Measurements from ENCODE around the gene FRMD1. TPM values are rescaled to one million over a fixed set of nuclear protein-coding genes. Genes with fewer than 3 reads are reported as not detected.
A peak's percentile ranks its signal among the peaks of the same experiment; 100 is the strongest.

FRMD1 gene
- total and polyA plus RNA-seq, 2 of the 8 experiments (the other 6 are each of a cell fraction or from before 2014, with no cell fraction given): 0.36 TPM; not detected in 1

DNA sequence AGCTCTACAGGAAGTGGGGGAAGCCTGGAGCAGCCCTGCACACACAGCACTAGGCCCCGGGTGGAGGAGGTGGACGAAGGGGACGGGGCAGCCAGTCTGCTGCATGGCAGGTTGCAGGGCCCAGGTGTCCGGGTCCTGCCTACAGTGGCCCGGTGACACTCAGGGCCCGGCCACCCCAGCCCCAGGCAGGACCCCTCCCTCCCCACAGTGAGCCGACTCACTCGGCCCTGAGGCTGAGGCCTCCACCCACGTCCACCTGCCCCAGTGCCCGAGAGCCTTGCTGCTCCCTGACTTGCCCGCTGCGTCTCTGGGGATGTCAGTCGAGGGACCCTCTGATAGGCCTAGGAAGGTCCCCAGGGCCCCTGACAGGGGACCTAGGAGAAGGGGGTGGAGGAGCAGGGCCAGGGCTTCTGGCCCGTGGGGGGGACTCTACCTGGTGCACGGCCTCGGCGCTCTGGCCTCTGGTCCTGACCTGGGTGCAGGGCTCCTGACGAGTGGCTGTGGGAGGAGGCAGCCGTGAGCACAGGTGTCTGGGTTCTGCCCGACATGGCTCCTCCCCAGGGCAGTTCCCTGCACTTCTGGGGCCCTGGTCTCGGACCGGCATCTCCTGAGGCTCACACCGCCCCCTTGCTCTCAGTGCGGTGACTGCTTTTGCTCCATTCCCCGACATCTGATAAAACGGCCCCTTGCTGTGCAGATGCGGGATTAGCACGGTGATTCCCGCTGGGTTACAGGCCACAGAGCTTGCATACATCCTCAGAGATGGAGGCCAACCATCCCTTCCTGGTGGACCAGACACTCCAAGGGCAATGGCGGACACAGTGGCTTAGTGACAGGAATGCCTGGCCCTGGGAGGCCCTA, 20.1 kb downstream of the FRMD1 start:
- H3K23me2 ChIP-seq (ENCODE audit: low read depth, low read length): no peaks in the 10 kb centered on the region
- H3K36me3 ChIP-seq (ENCODE audit: control insufficient read depth in 2 of 4, insufficient read depth in 4 of 4, low read length in 3 of 4): no peaks in the 10 kb centered on the region; a peak in 1 of 8 replicates
- no peak overlapping the region for H3K4me3 ChIP-seq (ENCODE audit: extremely low read depth in 1 of 4, insufficient read depth in 2 of 4, low read depth in 3 of 4, low read length in 4 of 4)
- no peaks in the 10 kb centered on the region for H3K9me3 ChIP-seq (ENCODE audit: insufficient read depth in 2 of 2, low read depth in 1 of 2, low read length in 1 of 2)
- H4K8ac ChIP-seq (ENCODE audit: extremely low read depth, insufficient read depth, low read length): no peak overlapping the region; the same call in 1 of the 2 replicates
- no peak overlapping the region for H4K91ac ChIP-seq (replicated peaks; ENCODE audit: insufficient read length, low read length)
- H3K4me1 ChIP-seq (replicated peaks in 1 of 4; ENCODE audit: control insufficient read depth in 3 of 4, insufficient read depth in 4 of 4, low read length in 3 of 4): no peaks in the 10 kb centered on the region
- H3K27ac ChIP-seq (ENCODE audit: low read depth, low read length): no peak overlapping the region
- no peak overlapping the region for H4K5ac ChIP-seq (ENCODE audit: insufficient read length, low read depth, low read length)
- no peaks in the 10 kb centered on the region; a peak in 1 of 7 replicates for H3K27me3 ChIP-seq (replicated peaks in 1 of 4; ENCODE audit: control insufficient read depth in 3 of 4, extremely low read depth in 1 of 4, insufficient read depth in 3 of 4, low read length in 3 of 4)
- H3K4ac ChIP-seq (replicated peaks; ENCODE audit: insufficient read length, low read depth, low read length): no peak overlapping the region
- ChIA-PET POLR2A (ENCODE audit: partially characterized antibody) (no interaction called here), CTCF (ENCODE audit: partially characterized antibody) (interaction anchor here (0.7 to 6.2 kb wide), 15 partner anchors 13 to 296 kb away, joined by 3 to 73 read pairs (median 5); partner anchors contain the start of gene FRMD1)
- no peak overlapping the region for H3K23ac ChIP-seq (ENCODE audit: insufficient read length)
- H4K20me1 ChIP-seq (replicated peaks in 1 of 2; ENCODE audit: control insufficient read depth in 1 of 2, insufficient read depth in 2 of 2, low read length in 2 of 2): no peaks in the 10 kb centered on the region
- TF ChIP-seq, protein P1, sequence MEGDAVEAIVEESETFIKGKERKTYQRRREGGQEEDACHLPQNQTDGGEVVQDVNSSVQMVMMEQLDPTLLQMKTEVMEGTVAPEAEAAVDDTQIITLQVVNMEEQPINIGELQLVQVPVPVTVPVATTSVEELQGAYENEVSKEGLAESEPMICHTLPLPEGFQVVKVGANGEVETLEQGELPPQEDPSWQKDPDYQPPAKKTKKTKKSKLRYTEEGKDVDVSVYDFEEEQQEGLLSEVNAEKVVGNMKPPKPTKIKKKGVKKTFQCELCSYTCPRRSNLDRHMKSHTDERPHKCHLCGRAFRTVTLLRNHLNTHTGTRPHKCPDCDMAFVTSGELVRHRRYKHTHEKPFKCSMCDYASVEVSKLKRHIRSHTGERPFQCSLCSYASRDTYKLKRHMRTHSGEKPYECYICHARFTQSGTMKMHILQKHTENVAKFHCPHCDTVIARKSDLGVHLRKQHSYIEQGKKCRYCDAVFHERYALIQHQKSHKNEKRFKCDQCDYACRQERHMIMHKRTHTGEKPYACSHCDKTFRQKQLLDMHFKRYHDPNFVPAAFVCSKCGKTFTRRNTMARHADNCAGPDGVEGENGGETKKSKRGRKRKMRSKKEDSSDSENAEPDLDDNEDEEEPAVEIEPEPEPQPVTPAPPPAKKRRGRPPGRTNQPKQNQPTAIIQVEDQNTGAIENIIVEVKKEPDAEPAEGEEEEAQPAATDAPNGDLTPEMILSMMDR (IDR thresholded peaks at IDR 0.05; ENCODE audit: control extremely low read depth in 1 of 3, insufficient read depth in 1 of 3, low read depth in 1 of 3, low read length in 3 of 3): peak in 2 of 3 experiments; percentile 44 to 56; a peak in 3 of 4 replicates
- TF ChIP-seq RAD21 (IDR thresholded peaks at IDR 0.05 in 1 of 2, conservative IDR thresholded peaks at IDR 0.05 in 1 of 2; ENCODE audit: low read depth in 2 of 2, low read length in 2 of 2) (peak; percentile 40 to 55; a peak in 3 of 4 replicates), KDM4A (IDR thresholded peaks at IDR 0.05; ENCODE audit: low read depth, low read length, severe bottlenecking) (no peak), POU5F1 (IDR thresholded peaks at IDR 0.05; ENCODE audit: low read depth, low read length) (no peak), SRF (IDR thresholded peaks at IDR 0.05; ENCODE audit: low read depth, low read length) (no peak)
- TF ChIP-seq, protein P2, sequence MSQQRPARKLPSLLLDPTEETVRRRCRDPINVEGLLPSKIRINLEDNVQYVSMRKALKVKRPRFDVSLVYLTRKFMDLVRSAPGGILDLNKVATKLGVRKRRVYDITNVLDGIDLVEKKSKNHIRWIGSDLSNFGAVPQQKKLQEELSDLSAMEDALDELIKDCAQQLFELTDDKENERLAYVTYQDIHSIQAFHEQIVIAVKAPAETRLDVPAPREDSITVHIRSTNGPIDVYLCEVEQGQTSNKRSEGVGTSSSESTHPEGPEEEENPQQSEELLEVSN (IDR thresholded peaks at IDR 0.05): no peak
- FAIRE-seq (no peak), DNase-seq (ENCODE audit: low read depth in 1 of 2, low spot score in 2 of 2) (no peak)
- H2BK120ac ChIP-seq (replicated peaks; ENCODE audit: low read depth, low read length): no peak overlapping the region
- no peak overlapping the region for H2BK12ac ChIP-seq (ENCODE audit: low read depth, low read length)
- H2AFZ ChIP-seq (ENCODE audit: low read length): no peak overlapping the region
- H3K56ac ChIP-seq (replicated peaks; ENCODE audit: insufficient read length, low read depth, low read length): no peak overlapping the region
- H2BK5ac ChIP-seq (ENCODE audit: low read depth, low read length): no peak overlapping the region
- no peak overlapping the region for H3K4me2 ChIP-seq (ENCODE audit: insufficient read depth in 1 of 2, low read depth in 2 of 2, low read length in 2 of 2)
- H3K14ac ChIP-seq (ENCODE audit: insufficient read length): no peak overlapping the region
- no peaks in the 10 kb centered on the region for H3K79me2 ChIP-seq (ENCODE audit: control insufficient read depth in 1 of 2, insufficient read depth in 2 of 2, low read length in 2 of 2)
- H2AK5ac ChIP-seq (ENCODE audit: low read depth, low read length): no peak overlapping the region
- H3K79me1 ChIP-seq (ENCODE audit: low read depth, low read length): no peaks in the 10 kb centered on the region
- H3K18ac ChIP-seq (ENCODE audit: extremely low read depth, low read length): no peak overlapping the region
- no peak overlapping the region for H2BK20ac ChIP-seq (ENCODE audit: low read length)
- 0 out of 2 replicates have a peak overlapping the region, but pooled peaks have one; percentile 61 for H2BK15ac ChIP-seq (ENCODE audit: low read length)
- WGBS, 2 experiments (ENCODE audit: extremely low coverage in 1 of 2, insufficient coverage in 1 of 2, insufficient read length in 1 of 2, insufficient replicate concordance in 2 of 2, low coverage in 1 of 2, low lambda C conversion rate in 2 of 2, missing lambda C conversion rate in 1 of 2): 88% methylated on average over 24 of the region's 30 CpGs; no CpG with 5 or more reads in 1 of the 2 experiments
- no peak overlapping the region for H3K9ac ChIP-seq (replicated peaks in 1 of 4; ENCODE audit: extremely low read depth in 1 of 4, low read depth in 3 of 4, low read length in 3 of 4)
